ENCODE data around the gene AKR1C2.
"Not testable (repeated sequence)": the region's sequence is repeated elsewhere in the genome, so short reads cannot be mapped to it uniquely, and the experiment has no call there.

Gene AKR1C2

DNA sequence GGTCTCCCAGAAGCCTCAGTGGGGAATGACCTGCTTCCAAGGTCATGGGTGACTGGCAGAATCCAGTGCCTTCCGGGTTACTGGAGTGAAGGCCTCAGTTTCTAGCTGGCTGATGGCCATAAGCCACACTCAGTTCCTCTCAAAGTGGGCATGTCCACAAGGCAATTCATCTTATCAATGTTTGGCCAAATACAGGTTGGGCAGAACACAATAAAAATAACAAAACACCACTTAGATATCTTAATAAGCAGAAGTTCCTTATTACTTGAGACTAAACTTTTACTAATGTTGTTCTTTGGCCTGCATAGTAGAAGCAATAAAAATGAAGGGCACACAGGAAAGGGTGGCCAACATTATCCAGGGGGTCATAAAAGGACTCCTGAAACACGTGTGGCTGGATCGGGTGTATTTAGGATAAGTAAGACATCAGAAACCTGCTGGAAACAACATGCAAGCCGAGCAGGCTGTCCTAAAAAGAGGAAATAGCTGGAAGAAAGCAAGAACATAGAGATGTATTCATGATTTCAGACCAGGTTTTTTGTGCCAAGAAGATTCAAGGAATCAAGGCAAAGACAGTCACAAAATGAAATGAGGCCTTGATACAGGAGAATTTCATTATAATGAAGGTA lies 19.6 kb upstream of the AKR1C2 start:
- DNase-seq: no peak

DNA sequence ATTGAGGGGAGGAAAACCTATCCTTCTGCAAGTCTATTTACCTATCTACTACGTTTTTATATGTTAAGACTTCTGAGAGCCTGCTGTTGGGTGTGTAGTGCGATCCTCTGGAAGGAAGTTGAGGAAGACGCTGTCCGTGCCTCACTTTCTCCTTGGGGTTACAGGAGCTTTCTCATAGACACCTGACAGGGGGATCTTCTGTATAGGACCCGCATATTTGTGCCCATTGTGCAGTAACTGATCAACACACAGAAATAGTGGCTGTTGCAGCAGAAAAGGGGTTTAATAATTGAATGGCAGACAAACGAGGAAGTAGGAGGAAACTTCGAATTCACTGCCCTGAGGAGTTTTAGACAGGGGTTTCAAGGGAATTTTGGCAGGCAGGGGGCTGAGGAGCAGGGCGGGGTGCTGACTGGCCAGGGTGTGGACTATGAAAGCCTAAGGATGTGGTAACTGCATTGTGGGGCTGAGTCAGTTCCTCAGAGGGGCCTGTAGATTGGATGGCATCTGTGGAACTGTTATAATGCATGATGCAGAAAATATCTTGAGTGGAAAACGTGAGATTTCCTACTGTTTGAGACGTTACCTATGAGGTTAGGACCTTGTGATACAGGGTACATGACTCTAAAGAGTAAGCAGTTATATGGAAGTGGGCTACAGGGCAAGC lies 18.1 kb upstream of the AKR1C2 start:
- not testable (repeated sequence) for DNase-seq

DNA sequence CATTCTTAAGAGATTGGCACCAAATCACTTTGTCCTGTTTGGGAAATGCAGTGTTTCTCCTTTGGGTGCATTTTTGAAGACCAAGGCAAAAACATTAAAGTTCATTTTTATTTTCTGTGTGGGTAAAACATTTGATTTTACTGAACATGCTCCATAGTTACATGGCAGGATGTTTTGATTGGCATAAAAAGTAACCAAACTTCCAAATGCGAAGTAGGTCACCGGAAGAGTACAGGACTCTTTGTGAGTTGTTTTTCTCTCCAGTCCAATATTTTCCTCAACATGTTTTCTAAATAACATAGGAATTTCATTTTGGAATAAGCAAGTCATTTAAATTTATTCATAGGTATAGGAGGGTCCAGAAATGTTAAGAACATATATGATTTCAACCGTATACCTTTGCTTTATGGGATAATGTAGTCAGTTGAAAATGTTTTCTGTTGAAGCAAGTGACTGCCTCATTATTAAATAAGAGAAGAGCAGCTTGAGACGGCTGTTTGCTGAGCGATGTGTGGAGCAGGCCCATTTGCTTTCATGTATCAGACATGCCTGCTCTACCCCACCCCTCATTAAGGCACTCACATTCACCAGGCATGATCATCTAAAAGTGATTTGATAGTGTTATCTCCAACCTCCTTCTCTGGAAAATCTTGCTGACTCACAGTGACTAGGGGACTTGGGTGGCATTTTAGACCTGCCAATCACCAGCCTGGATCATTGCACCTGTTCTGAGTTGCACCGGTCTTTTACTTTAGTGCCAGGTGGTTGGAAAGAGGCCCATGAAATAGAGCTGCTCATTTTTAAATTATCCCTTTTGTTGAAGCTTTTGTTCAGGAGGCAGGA lies 16.3 kb upstream of the AKR1C2 start:
- DNase-seq: peak; percentile 97

DNA sequence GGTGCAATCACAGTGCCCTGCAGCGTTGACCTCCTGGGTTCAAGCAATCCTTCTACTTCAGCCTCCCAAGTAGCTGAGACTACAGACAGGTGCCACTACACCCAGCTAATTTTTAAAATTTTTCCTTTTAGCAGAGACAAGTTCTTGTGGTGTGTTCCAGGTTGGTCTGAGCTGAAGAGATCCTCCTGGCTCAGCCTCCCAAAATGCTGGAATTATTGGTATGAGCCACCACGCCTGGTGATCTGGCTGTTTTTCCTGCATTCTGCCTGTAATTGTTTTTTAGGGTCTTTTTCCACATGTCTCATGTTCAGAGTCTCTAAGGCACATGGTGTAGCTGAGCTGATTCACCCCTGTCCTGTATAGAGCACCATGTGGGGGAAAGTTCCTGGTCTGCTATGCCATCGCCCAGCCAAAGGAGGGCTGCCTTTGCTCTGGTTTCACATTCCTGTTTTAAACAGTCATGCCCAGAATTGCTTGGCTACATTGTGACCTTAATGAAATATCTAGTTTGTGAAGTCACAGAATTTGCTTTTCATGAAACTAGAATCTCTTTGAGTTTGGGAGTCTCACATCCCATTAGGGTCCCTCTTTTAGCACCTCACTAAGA lies 15.1 kb upstream of the AKR1C2 start:
- peak; percentile 36 for DNase-seq

- DNase-seq: no peak
These were observed 14.5 kb upstream of the AKR1C2 start for GRCh38 chr10:5018134-5018533.

DNA sequence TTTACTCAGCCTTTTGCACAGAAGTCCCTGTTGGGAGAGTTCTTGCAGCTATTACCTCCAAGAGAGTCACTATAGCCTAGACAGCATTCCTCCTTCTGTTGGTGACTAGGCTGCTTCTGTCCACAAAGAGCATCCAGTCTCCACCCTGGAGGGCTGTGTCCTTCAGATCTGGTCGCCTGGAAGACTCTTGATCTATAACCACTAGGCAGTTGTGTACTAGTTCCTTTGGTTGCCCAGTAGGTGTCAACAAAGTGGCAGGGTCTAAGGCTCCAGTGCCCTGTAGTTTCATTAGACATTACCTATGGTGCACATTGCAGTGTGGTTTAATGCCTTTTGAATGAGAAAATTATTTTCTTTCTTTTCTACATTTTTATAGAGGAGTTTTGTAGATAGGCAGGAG lies 11.3 kb upstream of the AKR1C2 start:
- DNase-seq: peak; percentile 63

DNA sequence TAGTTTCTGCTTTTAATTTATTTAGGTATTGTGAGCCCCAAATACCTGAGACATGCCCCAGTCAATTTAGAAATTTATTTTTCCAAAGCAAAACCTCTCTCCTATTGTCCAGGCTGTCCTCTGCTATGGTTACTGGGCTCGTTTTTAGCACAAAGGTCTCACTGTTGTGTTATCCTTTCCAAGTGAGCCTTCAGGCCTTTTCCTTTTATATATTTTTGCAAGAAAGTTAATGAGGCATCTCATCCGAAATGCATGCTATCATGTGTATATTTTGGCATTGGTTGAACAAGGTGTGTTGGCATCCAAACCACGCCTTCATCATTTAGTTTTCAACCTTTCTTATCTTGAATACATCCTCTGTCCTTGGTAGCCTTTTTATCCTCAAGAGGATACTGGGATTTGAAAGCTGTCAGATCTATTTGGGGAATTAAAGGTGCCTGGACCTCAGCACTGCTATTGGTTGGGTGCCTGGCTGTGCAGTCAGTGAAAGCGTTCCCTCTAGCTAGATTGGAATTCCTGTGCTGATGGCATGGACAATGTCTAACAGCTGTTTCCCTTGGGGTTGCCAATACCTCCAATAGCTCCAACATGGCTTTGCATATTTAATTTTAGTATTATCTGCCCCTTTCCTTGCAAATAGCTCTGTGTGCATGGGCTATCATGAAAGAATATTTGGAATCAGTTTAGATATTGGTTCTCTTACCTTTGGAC lies 10.7 kb upstream of the AKR1C2 start:
- DNase-seq: not testable (repeated sequence)

DNA sequence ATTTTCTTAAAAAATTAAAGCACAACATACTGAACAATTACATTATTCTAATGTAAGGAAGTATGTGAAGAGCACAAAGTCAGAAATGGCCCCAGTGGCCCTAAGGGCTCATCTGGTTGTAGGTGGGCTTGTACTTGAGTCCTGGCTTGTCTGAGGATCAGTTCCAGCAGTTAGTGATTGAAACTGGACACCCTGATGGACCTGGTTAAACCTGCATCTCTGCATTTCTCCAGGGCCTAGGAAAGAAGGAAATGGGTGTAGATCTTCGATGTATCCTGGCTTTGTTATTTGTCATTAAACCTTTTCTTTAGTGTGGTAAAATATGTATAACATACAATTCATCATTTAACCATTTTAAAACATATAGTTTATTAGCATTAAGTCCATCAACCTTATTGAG lies 9.7 kb upstream of the AKR1C2 start:
- no peak for DNase-seq

- DNase-seq: no peak
These were observed 8.9 kb upstream of the AKR1C2 start for GRCh38 chr10:5012595-5012994.

GRCh38 chr10:5011392-5011791 lies 7.7 kb upstream of the AKR1C2 start:
- not testable (repeated sequence) for DNase-seq

DNA sequence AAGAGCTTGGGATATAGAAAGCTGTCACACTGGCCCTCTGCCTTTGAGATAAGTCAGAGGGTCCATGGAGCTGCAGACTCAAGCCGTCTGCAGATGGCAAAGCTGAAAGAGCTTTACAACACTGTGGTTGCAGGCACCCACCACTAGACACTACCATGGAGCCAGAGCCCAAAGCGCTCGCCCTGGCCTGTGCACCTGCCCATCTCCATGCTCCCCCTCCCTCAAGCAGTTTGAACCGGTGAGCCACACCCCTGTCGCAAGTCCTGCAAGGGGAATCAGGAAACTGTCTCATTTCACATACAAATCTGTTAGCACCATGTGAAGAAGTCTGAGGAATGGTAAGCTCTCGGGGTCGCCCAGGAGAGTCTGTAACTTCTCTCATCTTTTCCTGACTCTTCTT lies 6.4 kb upstream of the AKR1C2 start:
- not testable (repeated sequence) for DNase-seq

- DNase-seq: peak; percentile 32
These were observed 5.3 kb upstream of the AKR1C2 start for GRCh38 chr10:5008857-5009548.

DNA sequence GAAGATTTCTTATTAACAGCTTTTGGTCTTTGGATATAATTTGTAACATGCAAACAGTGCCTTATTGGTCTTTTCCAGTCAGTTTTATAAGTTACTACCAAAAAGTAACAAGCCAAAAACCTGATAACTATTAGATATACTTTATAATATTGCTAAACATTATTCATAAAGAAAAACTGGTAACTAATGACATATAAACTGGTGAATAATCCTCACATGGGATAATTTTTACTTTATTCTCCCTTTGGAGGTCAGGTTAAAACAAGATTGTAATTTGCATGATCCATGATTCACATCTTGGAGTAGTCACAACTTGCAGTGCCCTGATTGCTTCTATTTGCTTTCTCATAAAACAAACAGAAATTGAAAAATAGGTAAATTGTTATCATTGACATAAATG lies 844 bp upstream of the AKR1C2 start:
- not testable (repeated sequence) for DNase-seq

- DNase-seq: not testable (repeated sequence)
These were observed 351 bp upstream of the AKR1C2 start for GRCh38 chr10:5004030-5004385.

- DNase-seq: peak; percentile 31
These were observed 1.5 kb downstream of the AKR1C2 start for GRCh38 chr10:5002013-5002727.

GRCh38 chr10:4998671-4999070 lies 5.0 kb downstream of the AKR1C2 start:
- DNase-seq: no peak

DNA sequence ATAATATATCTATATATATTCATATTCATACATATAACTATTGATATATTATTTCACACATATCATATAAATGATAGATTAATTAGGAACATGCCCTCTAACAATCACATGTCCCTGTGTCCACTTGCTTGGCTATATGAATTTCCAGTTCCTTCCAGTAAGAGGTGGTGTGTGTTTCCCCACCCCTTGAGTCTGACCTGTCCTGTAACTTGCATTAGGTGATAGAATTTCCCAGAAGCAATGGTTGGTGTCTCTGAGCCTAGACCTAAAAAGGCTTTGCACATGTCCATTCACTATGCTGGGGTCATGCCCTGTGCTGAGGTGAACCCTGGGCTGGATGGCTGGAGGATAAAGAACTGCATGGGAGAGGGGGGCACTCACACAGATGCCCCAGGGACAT lies 9.4 kb downstream of the AKR1C2 start:
- not testable (repeated sequence) for DNase-seq

DNA sequence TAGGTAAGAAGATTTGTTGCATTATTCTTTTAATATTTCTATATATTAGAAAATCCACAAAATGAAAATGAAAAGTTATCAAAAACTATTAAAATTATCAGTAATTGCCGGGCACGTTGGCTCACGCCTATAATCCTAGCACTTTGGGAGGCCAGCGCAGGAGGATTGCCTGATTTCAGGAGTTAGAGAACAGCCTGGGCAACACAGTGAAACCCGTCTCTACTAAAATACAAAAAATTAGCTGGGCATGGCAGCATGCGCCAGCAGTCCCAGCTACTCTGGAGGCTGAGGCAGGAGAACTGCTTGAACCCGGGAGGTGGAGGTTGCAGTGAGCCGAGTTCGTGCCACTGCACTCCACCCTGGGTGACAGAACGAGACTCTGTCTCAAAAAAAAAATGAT lies 11.1 kb downstream of the AKR1C2 start:
- not testable (repeated sequence) for DNase-seq

DNA sequence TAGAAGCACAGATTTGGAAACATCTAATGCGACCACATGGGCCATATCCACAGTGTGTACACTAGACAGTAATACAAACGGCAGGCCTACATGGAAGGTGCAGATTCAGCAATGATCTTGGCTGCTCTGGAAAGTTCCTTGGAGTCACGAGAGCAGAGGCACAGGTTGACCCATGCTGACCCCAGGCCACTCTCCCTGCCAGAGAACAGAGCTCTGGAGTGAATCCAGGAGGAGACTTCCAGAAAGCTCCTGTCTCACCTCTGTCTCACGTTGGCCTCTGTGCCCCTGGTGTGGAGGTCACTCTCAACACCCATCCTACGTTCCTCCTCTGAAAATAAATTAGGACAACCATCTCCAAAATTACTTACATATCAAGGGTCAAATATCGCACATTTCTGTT lies 12.2 kb downstream of the AKR1C2 start:
- DNase-seq: not testable (repeated sequence)

- no peak for DNase-seq
These were observed 13.4 kb downstream of the AKR1C2 start for GRCh38 chr10:4990217-4990616.

- DNase-seq: not testable (repeated sequence)
These were observed 15.5 kb downstream of the AKR1C2 start for GRCh38 chr10:4988000-4988641.
